Smooth muscle cell (in vitro differentiated cells): Measurements from ENCODE around the gene DBNDD1. TPM values are rescaled to one million over a fixed set of nuclear protein-coding genes. Genes with fewer than 3 reads are reported as not detected.

ENCODE experiments used
- DNase-seq: peaks from one replicate; lab custom pipeline; 2025; ENCODE audit not compliant: unreplicated experiment; lab: John Stamatoyannopoulos, UW
- H2AFZ ChIP-seq: fragments of 200-600 bp; sonication (generic); 2 replicates; pipeline ENCODE4 v1.6.0; 2016; ENCODE audit warnings: antibody characterized with exemption, low read depth, mild to moderate bottlenecking
- H3F3A ChIP-seq: fragments of 200-600 bp; sonication (generic); 2 replicates; pipeline ENCODE4 v1.6.0; 2017; ENCODE audit warnings: antibody characterized with exemption, low read depth
- H3K27ac ChIP-seq: fragments of 200-600 bp; sonication (generic); 2 replicates; pipeline ENCODE4 v1.5.1; 2016; ENCODE audit warnings: low read depth, mild to moderate bottlenecking
- H3K27me3 ChIP-seq: fragments of 200-600 bp; sonication (generic); 2 replicates; pipeline ENCODE4 v1.6.1; 2016; ENCODE audit warnings: low read depth, mild to moderate bottlenecking
- H3K36me3 ChIP-seq: fragments of 200-600 bp; sonication (generic); 2 replicates; pipeline ENCODE4 v1.5.1; 2016; ENCODE audit warnings: low read depth
- H3K4me1 ChIP-seq: fragments of 200-600 bp; sonication (generic); 2 replicates; pipeline ENCODE4 v1.5.1; 2016; ENCODE audit warnings: low read depth
- H3K4me2 ChIP-seq: fragments of 200-600 bp; sonication (generic); 2 replicates; pipeline ENCODE4 v1.6.0; 2016; ENCODE audit warnings: mild to moderate bottlenecking
- H3K4me3 ChIP-seq: fragments of 200-600 bp; sonication (generic); 2 replicates; pipeline ENCODE4 v1.5.1; 2016; ENCODE audit warnings: mild to moderate bottlenecking
- H3K79me2 ChIP-seq: fragments of 200-600 bp; sonication (generic); 2 replicates; pipeline ENCODE4 v1.6.0; 2016; ENCODE audit warnings: low read depth, mild to moderate bottlenecking
- H3K9ac ChIP-seq: fragments of 200-600 bp; sonication (generic); 2 replicates; pipeline ENCODE4 v1.6.0; 2016; ENCODE audit warnings: low read depth
- H3K9me3 ChIP-seq: fragments of 200-600 bp; sonication (generic); replicated peaks from 2 replicates; pipeline ENCODE4 v1.5.1; 2016; ENCODE audit warnings: low read depth
- H4K20me1 ChIP-seq: fragments of 200-600 bp; sonication (generic); 2 replicates; pipeline ENCODE4 v1.6.0; 2016; ENCODE audit warnings: low read depth
- WGBS: methylation state at CpG from one replicate; pipeline ENCODE4 v1.1.7; 2016; ENCODE audit warnings: low lambda C conversion rate; 5-methylcytosine and 5-hydroxymethylcytosine counted together
- polyA plus RNA-seq: library from polyadenylated mRNA; unstranded; fragments of >200 nt; fragmentation: Nextera tagmentation; extraction: Ambion mirVana; gene quantifications from 2 replicates; pipeline ENCODE4 v1.2.1, GENCODE V29; 2016
- total RNA-seq: library from RNA; depleted of rRNA; stranded (reverse); fragments of >200 nt; gene quantifications from 2 replicates; pipeline ENCODE4 v1.2.3, GENCODE V29; 2014
- TF ChIP-seq, protein P1 (sequence below): fragments of 200-600 bp; sonication (generic); IDR thresholded peaks from 2 replicates; pipeline ENCODE4 v1.5.1; 2017; ENCODE audit warnings: borderline replicate concordance, mild to moderate bottlenecking, antibody characterized with exemption; ENCODE audit not compliant: insufficient read depth, poor library complexity, severe bottlenecking

DBNDD1 gene
- total and polyA plus RNA-seq, 2 experiments from 2014 or later = 3.3 to 3.8 TPM

DNA sequence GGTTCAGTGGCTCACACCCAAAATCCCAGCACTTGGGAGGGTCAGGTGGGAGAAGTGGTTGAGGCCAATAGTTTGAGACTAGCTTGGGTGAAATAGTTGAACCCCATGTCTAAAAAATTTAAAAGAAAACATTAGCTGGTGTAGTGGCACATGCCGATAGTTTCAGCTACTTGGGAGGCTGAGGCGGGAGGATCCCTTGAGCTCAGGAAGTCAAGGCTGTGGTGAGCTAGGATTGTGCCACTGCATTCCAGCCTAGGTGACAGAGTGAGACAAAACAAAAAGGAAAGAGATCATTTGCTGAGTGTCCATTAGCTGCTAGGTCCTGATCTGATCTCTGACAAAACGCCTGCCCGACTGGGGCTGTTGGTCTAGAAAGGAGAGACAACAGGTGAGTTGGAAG is 14.1 kb upstream of the DBNDD1 start:
- H3K4me2 ChIP-seq = no peak overlapping the region
- no peak overlapping the region for H3K27ac ChIP-seq
- no peak for DNase-seq
- H3K79me2 ChIP-seq = no peaks in the 10 kb centered on the region
- peaks cover 10% of the 10 kb centered on the region for H4K20me1 ChIP-seq
- H2AFZ ChIP-seq = no peak overlapping the region
- H3K36me3 ChIP-seq = no peaks in the 10 kb centered on the region
- no peaks in the 10 kb centered on the region for H3K9me3 ChIP-seq
- H3K9ac ChIP-seq = no peak overlapping the region
- TF ChIP-seq, protein P1, sequence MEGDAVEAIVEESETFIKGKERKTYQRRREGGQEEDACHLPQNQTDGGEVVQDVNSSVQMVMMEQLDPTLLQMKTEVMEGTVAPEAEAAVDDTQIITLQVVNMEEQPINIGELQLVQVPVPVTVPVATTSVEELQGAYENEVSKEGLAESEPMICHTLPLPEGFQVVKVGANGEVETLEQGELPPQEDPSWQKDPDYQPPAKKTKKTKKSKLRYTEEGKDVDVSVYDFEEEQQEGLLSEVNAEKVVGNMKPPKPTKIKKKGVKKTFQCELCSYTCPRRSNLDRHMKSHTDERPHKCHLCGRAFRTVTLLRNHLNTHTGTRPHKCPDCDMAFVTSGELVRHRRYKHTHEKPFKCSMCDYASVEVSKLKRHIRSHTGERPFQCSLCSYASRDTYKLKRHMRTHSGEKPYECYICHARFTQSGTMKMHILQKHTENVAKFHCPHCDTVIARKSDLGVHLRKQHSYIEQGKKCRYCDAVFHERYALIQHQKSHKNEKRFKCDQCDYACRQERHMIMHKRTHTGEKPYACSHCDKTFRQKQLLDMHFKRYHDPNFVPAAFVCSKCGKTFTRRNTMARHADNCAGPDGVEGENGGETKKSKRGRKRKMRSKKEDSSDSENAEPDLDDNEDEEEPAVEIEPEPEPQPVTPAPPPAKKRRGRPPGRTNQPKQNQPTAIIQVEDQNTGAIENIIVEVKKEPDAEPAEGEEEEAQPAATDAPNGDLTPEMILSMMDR = no peak
- no peaks in the 10 kb centered on the region for H3K4me1 ChIP-seq
- no peak overlapping the region for H3K4me3 ChIP-seq
- H3K27me3 ChIP-seq = no peaks in the 10 kb centered on the region
- H3F3A ChIP-seq = peaks cover 18% of the 10 kb centered on the region
- WGBS = 91% methylated on average over 4 of the region's 4 CpGs

DNA sequence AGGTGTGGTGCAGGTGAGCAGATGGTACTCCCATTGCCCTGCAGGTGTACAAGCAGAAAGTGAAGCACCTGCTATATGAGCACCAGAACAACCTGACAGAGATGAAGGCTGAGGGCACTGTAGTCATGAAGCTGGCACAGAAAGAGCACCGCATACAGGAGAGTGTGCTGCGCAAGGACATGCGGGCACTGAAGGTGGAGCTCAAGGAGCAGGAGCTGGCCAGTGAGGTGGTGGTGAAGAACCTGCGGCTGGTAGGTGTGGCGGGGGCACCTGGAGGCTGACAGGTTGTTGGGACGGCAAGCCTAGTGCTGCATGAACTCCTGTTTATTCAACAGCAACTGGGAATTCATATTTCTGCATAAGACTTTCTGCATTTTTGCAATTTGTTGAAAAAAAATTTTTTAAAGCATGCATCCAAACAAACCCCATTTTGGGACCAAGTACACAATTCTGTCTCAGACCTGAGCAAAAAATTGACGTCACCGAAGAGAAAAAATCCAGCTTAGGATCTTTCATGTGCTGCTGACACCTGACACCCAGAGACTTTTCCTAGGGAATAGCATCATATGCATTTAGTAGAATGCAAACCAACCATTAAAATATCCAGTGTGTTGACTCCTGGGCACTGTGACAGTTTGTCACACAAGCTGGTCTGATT is 13.5 kb upstream of the DBNDD1 start:
- Histone ChIP-seq H3K4me2 (no peak overlapping the region), H3K27ac (no peak overlapping the region), H3K79me2 (no peaks in the 10 kb centered on the region), H3F3A (peaks cover 18% of the 10 kb centered on the region), H3K36me3 (no peaks in the 10 kb centered on the region), H3K9me3 (no peaks in the 10 kb centered on the region), H2AFZ (no peak overlapping the region), H3K4me3 (no peak overlapping the region), H3K9ac (no peak overlapping the region), H4K20me1 (peaks cover 10% of the 10 kb centered on the region), H3K4me1 (no peaks in the 10 kb centered on the region), H3K27me3 (no peaks in the 10 kb centered on the region)
- no peak for DNase-seq
- TF ChIP-seq, protein P1 = no peak
- 95% methylated on average over 8 of the region's 8 CpGs for WGBS

DNA sequence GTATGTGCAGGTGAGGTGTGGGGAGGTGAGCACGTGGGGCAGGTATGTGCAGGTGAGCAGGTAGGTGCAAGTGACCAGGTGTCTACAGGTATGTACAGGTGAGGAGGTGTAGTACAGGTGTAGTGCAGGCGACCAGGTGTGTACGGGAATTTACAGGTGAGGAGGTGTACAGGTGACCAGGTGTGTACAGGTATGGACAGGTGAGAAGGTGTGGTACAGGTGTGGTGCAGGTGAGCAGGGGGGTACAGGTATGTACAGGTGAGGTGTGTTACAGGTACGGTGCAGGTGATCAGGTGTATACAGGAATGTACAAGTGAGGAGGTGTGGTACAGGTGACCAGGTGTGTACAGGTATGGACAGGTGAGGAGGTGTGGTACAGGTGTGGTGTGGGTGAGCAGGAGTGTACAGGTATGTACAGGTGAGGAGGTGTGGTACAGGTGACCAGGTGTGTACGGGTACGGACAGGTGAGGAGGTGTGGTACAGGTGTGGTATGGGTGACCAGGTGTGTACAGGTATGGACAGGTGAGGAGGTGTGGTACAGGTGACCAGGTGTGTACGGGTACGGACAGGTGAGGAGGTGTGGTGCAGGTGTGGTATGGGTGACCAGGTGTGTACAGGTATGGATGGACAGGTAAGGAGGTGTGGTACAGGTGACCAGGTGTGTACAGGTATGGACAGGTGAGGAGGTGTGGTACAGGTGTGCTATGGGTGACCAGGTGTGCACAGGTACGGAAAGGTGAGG is 12.8 kb upstream of the DBNDD1 start:
- 85% methylated on average over 9 of the region's 9 CpGs for WGBS
- Histone ChIP-seq H3K9ac (no peak overlapping the region), H3F3A (peaks cover 18% of the 10 kb centered on the region), H3K27me3 (no peaks in the 10 kb centered on the region), H3K4me1 (no peaks in the 10 kb centered on the region), H3K27ac (no peak overlapping the region), H3K36me3 (no peaks in the 10 kb centered on the region), H3K4me3 (no peak overlapping the region), H3K79me2 (no peaks in the 10 kb centered on the region), H4K20me1 (peaks cover 10% of the 10 kb centered on the region), H2AFZ (no peak overlapping the region), H3K9me3 (no peaks in the 10 kb centered on the region), H3K4me2 (no peak overlapping the region)
- DNase-seq = no peak
- TF ChIP-seq, protein P1 = no peak
